Measurements from ENCODE around the gene NTM.
A peak's percentile ranks its signal among the peaks of the same experiment; 100 is the strongest.

NTM gene

GRCh38 chr11:131667566-131667965 lies 297.2 kb downstream of the NTM start:
- no peak overlapping the region for H3K27ac ChIP-seq
- no peak for TF ChIP-seq CTCF (conservative IDR thresholded peaks at IDR 0.05)

- H3K27ac ChIP-seq = no peak overlapping the region
Observed at GRCh38 chr11:131668500-131669400, 298.3 kb downstream of the NTM start.

DNA sequence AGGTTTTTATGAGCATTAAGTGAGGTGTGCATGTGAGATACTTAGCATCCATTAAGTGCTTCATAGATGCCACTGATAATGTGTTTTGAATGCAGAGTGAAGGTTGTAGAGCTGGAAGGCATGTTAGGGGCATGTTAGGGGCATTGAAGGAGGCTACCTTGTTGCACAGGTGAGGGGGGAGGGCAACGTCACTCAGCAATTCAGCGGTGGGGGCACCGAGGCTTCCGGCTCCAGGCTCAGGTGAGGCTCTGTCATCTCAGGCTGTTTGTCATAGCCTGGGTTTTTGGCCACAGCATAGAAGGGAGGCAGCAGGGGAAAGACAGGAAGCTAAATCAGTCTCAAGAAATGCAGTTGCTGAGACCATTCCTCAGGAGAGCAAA lies 299.0 kb downstream of the NTM start:
- no peak for TF ChIP-seq CTCF (conservative IDR thresholded peaks at IDR 0.05)
- no peak overlapping the region for H3K27ac ChIP-seq

More at GRCh38 chr11:131668500-131669400, 298.3 kb downstream of the NTM start:
- TF ChIP-seq CTCF (conservative IDR thresholded peaks at IDR 0.05) = no peak; the same call in 1 of the 2 replicates

- no peak for TF ChIP-seq CTCF (conservative IDR thresholded peaks at IDR 0.05)
- no peak overlapping the region for H3K27ac ChIP-seq
Observed at GRCh38 chr11:131670876-131671275, 300.5 kb downstream of the NTM start.

- no peak for TF ChIP-seq CTCF (conservative IDR thresholded peaks at IDR 0.05)
- H3K27ac ChIP-seq = no peak overlapping the region
Observed at GRCh38 chr11:131671320-131671719, 300.9 kb downstream of the NTM start.

GRCh38 chr11:131671734-131672133 lies 301.3 kb downstream of the NTM start:
- no peak overlapping the region for H3K27ac ChIP-seq
- TF ChIP-seq CTCF (conservative IDR thresholded peaks at IDR 0.05) = peak; percentile 39

DNA sequence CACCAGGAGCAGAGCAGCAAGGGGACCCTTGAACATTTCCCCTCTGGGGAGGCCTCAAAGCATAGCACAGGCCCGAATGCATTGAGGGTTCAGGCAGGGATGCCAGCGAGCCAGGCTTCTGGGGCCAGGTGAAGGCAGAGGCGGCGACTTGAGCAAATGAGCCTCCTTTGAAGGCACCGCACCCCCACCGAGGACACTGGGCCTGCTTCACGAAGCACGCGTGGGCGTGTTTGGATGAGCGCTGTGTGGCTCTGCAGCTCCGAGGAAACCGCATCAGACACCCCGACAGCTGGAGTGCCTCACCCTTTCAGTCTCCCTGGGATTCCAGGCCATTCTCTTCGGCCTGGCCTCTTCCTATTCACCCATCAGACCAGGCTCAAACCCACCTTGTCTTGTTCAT lies 301.8 kb downstream of the NTM start:
- no peak overlapping the region for H3K27ac ChIP-seq
- TF ChIP-seq CTCF (conservative IDR thresholded peaks at IDR 0.05) = no peak

Measured in VCaP (cell line).